Measurements from ENCODE around the gene MARK3. TPM values are rescaled to one million over a fixed set of nuclear protein-coding genes. Genes with fewer than 3 reads are reported as not detected.
"Not testable (repeated sequence)": the region's sequence is repeated elsewhere in the genome, so short reads cannot be mapped to it uniquely, and the experiment has no call there.

The MARK3 gene
- polyA plus RNA-seq, 1 experiment: 109 TPM

DNA sequence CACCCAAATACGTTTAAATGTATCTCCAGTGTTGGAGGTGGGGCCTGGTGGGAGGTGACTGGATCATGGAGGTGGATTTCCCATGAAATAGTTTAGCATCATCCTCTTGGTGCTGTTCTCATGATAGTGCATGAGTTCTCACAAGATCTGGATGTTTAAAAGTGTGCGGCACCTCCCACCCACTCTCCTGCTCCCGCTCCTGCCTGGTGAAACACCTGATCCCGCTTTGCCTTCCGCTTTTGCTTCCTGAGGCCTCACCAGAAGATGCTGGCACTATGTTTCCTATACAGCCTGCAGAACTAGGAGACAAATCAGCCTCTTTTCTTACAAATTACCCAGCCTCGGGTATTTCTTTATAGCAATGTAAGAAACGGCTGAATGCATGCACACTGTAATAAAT is 31.1 kb upstream of the MARK3 start:
- ChIA-PET CTCF (no interaction called here), POLR2A (no interaction called here)
- TF ChIP-seq, protein P1, sequence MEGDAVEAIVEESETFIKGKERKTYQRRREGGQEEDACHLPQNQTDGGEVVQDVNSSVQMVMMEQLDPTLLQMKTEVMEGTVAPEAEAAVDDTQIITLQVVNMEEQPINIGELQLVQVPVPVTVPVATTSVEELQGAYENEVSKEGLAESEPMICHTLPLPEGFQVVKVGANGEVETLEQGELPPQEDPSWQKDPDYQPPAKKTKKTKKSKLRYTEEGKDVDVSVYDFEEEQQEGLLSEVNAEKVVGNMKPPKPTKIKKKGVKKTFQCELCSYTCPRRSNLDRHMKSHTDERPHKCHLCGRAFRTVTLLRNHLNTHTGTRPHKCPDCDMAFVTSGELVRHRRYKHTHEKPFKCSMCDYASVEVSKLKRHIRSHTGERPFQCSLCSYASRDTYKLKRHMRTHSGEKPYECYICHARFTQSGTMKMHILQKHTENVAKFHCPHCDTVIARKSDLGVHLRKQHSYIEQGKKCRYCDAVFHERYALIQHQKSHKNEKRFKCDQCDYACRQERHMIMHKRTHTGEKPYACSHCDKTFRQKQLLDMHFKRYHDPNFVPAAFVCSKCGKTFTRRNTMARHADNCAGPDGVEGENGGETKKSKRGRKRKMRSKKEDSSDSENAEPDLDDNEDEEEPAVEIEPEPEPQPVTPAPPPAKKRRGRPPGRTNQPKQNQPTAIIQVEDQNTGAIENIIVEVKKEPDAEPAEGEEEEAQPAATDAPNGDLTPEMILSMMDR (IDR thresholded peaks at IDR 0.05; ENCODE audit: low read depth, low read length): no peak
- H3K9me3 ChIP-seq (ENCODE audit: control insufficient read depth, insufficient read depth, low read length): peaks cover 13% of the 10 kb centered on the region
- H3K4me3 ChIP-seq (ENCODE audit: low read depth, low read length): no peak overlapping the region
- no peak overlapping the region for H3K27ac ChIP-seq (ENCODE audit: low read depth, low read length)
- H3K27me3 ChIP-seq (ENCODE audit: control insufficient read depth, insufficient read depth, low read length): no peaks in the 10 kb centered on the region
- DNase-seq (ENCODE audit: low read depth, low spot score): no peak

DNA sequence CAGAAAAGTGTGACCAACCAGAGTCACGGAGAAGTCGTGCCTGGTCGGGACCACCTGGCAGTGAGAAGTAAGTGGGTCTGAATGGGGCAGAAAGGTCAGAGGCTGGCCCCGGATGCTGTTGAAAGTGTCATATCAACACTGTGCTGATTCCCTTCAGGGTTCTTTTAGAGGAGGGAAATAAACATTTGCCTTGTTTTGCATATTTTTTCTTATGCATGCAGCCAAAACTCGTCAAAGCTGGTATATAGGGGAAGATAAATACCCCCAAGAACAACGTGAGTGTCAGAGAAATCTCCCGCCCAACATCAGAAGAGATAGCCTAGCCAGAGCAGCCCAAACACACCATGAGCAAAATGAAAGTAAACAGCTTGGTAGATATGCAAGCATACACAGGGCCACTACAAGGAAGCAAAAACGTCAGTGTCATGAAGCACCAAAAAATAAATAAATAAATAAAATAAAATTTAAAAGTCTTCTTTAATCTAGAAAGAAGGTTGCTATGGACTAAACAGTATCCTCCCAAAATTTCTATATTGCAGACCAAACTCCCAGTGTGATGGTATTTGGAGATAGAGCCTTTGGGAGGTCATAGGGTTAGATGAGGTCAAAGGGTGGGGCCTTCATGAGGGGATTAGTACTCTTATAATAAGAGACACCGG is 29.1 kb upstream of the MARK3 start:
- ChIA-PET POLR2A (interaction anchor here (1.0 to 1.7 kb wide), 2 partner anchors 11 to 22 kb away, joined by 3 read pairs; partner anchors contain the start of gene EIF5), CTCF (no interaction called here)
- no peak for DNase-seq (ENCODE audit: low read depth, low spot score)
- TF ChIP-seq, protein P1 (IDR thresholded peaks at IDR 0.05; ENCODE audit: low read depth, low read length): no peak; the same call in 1 of the 2 replicates
- Histone ChIP-seq H3K4me3 (ENCODE audit: low read depth, low read length) (0 out of 2 replicates have a peak overlapping the region, but pooled peaks have one; percentile 13), H3K27ac (ENCODE audit: low read depth, low read length) (no peak overlapping the region), H3K9me3 (ENCODE audit: control insufficient read depth, insufficient read depth, low read length) (peaks cover 20% of the 10 kb centered on the region), H3K27me3 (ENCODE audit: control insufficient read depth, insufficient read depth, low read length) (no peaks in the 10 kb centered on the region)

- H3K27ac ChIP-seq (ENCODE audit: low read depth, low read length); DNase-seq (ENCODE audit: low read depth, low spot score); H3K27me3 ChIP-seq (ENCODE audit: control insufficient read depth, insufficient read depth, low read length); H3K4me3 ChIP-seq (ENCODE audit: low read depth, low read length): not testable (repeated sequence)
- ChIA-PET CTCF (interaction anchor here (0.6 to 1.7 kb wide), 3 partner anchors 10 to 33 kb away, joined by 3 to 14 read pairs (median 3); no protein-coding TSS in a partner anchor), POLR2A (interaction anchor here (0.6 to 1.7 kb wide), 3 partner anchors 12 to 25 kb away, joined by 3 read pairs; partner anchors contain the start of gene EIF5)
- peaks cover 21% of the 10 kb centered on the region for H3K9me3 ChIP-seq (ENCODE audit: control insufficient read depth, insufficient read depth, low read length)
Measured at GRCh38 chr14:103357552-103357951, 27.7 kb upstream of the MARK3 start.

GRCh38 chr14:103360548-103360947 is 24.7 kb upstream of the MARK3 start:
- H3K27ac ChIP-seq (ENCODE audit: low read depth, low read length): no peak overlapping the region
- no peaks in the 10 kb centered on the region for H3K27me3 ChIP-seq (ENCODE audit: control insufficient read depth, insufficient read depth, low read length)
- TF ChIP-seq, protein P1 (IDR thresholded peaks at IDR 0.05; ENCODE audit: low read depth, low read length): no peak
- H3K9me3 ChIP-seq (ENCODE audit: control insufficient read depth, insufficient read depth, low read length): peaks cover 22% of the 10 kb centered on the region
- no peak overlapping the region for H3K4me3 ChIP-seq (ENCODE audit: low read depth, low read length)
- CTCF ChIA-PET: interaction anchor here (1.4 to 2.6 kb wide), 2 partner anchors 22 to 31 kb away, joined by 3 to 9 read pairs; no protein-coding TSS in a partner anchor
- no peak for DNase-seq (ENCODE audit: low read depth, low spot score)
- POLR2A ChIA-PET: interaction anchor here (0.6 to 1.8 kb wide), 3 partner anchors 12 to 27 kb away, joined by 3 to 5 read pairs (median 3); partner anchors contain the start of gene EIF5

DNA sequence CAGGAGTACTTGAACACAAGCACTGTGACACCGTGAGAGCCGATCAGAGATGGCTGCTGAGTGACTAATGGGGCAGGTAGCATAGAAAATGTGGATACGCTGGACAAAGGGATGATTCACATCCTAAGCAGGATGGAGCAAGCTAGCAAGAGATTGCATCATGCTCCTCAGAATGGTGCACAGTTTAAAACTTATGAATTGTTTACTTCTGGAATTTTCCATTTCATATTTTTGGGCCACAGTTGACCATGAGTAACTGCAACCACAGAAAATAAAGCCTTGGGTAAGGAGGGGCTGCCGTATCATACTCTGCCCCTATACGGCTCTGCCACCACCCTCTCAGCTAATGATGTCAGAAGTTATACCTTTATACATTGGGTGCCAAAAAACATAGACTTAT is 23.3 kb upstream of the MARK3 start:
- DNase-seq (ENCODE audit: low read depth, low spot score): peak; percentile 85
- ChIA-PET CTCF (interaction anchor here (2.6 kb wide), 1 partner anchor 29 kb away, joined by 9 read pairs; no protein-coding TSS in a partner anchor), POLR2A (interaction anchor here (1.4 to 1.8 kb wide), 2 partner anchors 17 to 28 kb away, joined by 3 to 5 read pairs; partner anchors contain the start of gene EIF5)
- H3K9me3 ChIP-seq (ENCODE audit: control insufficient read depth, insufficient read depth, low read length): peaks cover 22% of the 10 kb centered on the region
- H3K27ac ChIP-seq (ENCODE audit: low read depth, low read length): peak overlapping the region; percentile 82
- TF ChIP-seq, protein P1 (IDR thresholded peaks at IDR 0.05; ENCODE audit: low read depth, low read length): no peak
- no peaks in the 10 kb centered on the region for H3K27me3 ChIP-seq (ENCODE audit: control insufficient read depth, insufficient read depth, low read length)
- no peak overlapping the region for H3K4me3 ChIP-seq (ENCODE audit: low read depth, low read length)

All from AG04450 (cell line).